Measurements from ENCODE around the gene KBTBD13.

The KBTBD13 gene

GRCh38 chr15:65056868-65057548, 19.5 kb upstream of the KBTBD13 start:
- H3K9me3 ChIP-seq = no peaks in the 10 kb centered on the region
- no peak overlapping the region for H3K4me3 ChIP-seq
- H3K36me3 ChIP-seq (replicated peaks) = no peaks in the 10 kb centered on the region
- H3K27me3 ChIP-seq (ENCODE audit: low read depth) = no peaks in the 10 kb centered on the region
- no peaks in the 10 kb centered on the region for H3K4me1 ChIP-seq
- no peak for DNase-seq (ENCODE audit: low spot score in 2 of 2)
- in situ Hi-C loops (cut with MboI; ENCODE audit: low sequenced_read_pairs) = no loop called here

- Histone ChIP-seq H3K4me1 (no peaks in the 10 kb centered on the region), H3K36me3 (replicated peaks) (no peaks in the 10 kb centered on the region), H3K4me3 (no peak overlapping the region), H3K9me3 (no peaks in the 10 kb centered on the region), H3K27me3 (ENCODE audit: low read depth) (no peaks in the 10 kb centered on the region)
- no peak for DNase-seq (ENCODE audit: low spot score in 2 of 2)
- in situ Hi-C loops (cut with MboI; ENCODE audit: low sequenced_read_pairs) = no loop called here
These were observed 19.0 kb upstream of the KBTBD13 start for GRCh38 chr15:65057549-65057940.

- Histone ChIP-seq H3K27me3 (ENCODE audit: low read depth) (no peaks in the 10 kb centered on the region), H3K9me3 (no peaks in the 10 kb centered on the region), H3K36me3 (replicated peaks) (no peaks in the 10 kb centered on the region), H3K4me3 (no peak overlapping the region), H3K4me1 (no peaks in the 10 kb centered on the region)
- in situ Hi-C loops (cut with MboI; ENCODE audit: low sequenced_read_pairs) = no loop called here
- DNase-seq (ENCODE audit: low spot score in 2 of 2) = no peak
These were observed 17.9 kb upstream of the KBTBD13 start for GRCh38 chr15:65058394-65059368.

GRCh38 chr15:65059369-65059750, 17.2 kb upstream of the KBTBD13 start:
- Histone ChIP-seq H3K4me3 (no peak overlapping the region), H3K36me3 (replicated peaks) (no peaks in the 10 kb centered on the region), H3K4me1 (no peaks in the 10 kb centered on the region), H3K27me3 (ENCODE audit: low read depth) (no peaks in the 10 kb centered on the region), H3K9me3 (no peaks in the 10 kb centered on the region)
- no peak for DNase-seq (ENCODE audit: low spot score in 2 of 2)
- in situ Hi-C loops (cut with MboI; ENCODE audit: low sequenced_read_pairs) = no loop called here

GRCh38 chr15:65059931-65060596, 16.5 kb upstream of the KBTBD13 start:
- no peak for DNase-seq (ENCODE audit: low spot score in 2 of 2)
- Histone ChIP-seq H3K36me3 (replicated peaks) (no peaks in the 10 kb centered on the region), H3K27me3 (ENCODE audit: low read depth) (no peaks in the 10 kb centered on the region), H3K4me1 (no peaks in the 10 kb centered on the region), H3K4me3 (no peak overlapping the region), H3K9me3 (no peaks in the 10 kb centered on the region)
- in situ Hi-C loops (cut with MboI; ENCODE audit: low sequenced_read_pairs) = no loop called here

GRCh38 chr15:65060641-65061397, 15.7 kb upstream of the KBTBD13 start:
- no peak overlapping the region for H3K4me3 ChIP-seq
- in situ Hi-C loops (cut with MboI; ENCODE audit: low sequenced_read_pairs) = no loop called here
- peaks cover 2% of the 10 kb centered on the region for H3K4me1 ChIP-seq
- no peaks in the 10 kb centered on the region for H3K9me3 ChIP-seq
- no peaks in the 10 kb centered on the region for H3K27me3 ChIP-seq (ENCODE audit: low read depth)
- no peaks in the 10 kb centered on the region for H3K36me3 ChIP-seq (replicated peaks)
- no peak for DNase-seq (ENCODE audit: low spot score in 2 of 2)

GRCh38 chr15:65062061-65062460, 14.5 kb upstream of the KBTBD13 start:
- H3K4me1 ChIP-seq = peaks cover 13% of the 10 kb centered on the region
- H3K9me3 ChIP-seq = no peaks in the 10 kb centered on the region; the same call in 1 of the 2 replicates
- H3K36me3 ChIP-seq (replicated peaks) = no peaks in the 10 kb centered on the region
- no peak overlapping the region for H3K4me3 ChIP-seq
- H3K27me3 ChIP-seq (ENCODE audit: low read depth) = no peaks in the 10 kb centered on the region
- no peak for DNase-seq (ENCODE audit: low spot score in 2 of 2)
- in situ Hi-C loops (cut with MboI; ENCODE audit: low sequenced_read_pairs) = no loop called here

- Histone ChIP-seq H3K36me3 (replicated peaks) (no peaks in the 10 kb centered on the region), H3K9me3 (no peaks in the 10 kb centered on the region; the same call in 1 of the 2 replicates), H3K27me3 (ENCODE audit: low read depth) (no peaks in the 10 kb centered on the region), H3K4me1 (peaks cover 13% of the 10 kb centered on the region), H3K4me3 (no peak overlapping the region)
- in situ Hi-C loops (cut with MboI; ENCODE audit: low sequenced_read_pairs) = no loop called here
- no peak for DNase-seq (ENCODE audit: low spot score in 2 of 2)
These were observed 13.8 kb upstream of the KBTBD13 start for GRCh38 chr15:65062726-65063125.

- in situ Hi-C loops (cut with MboI; ENCODE audit: low sequenced_read_pairs) = no loop called here
- peak; percentile 61 to 68 for DNase-seq (ENCODE audit: low spot score in 2 of 2)
- Histone ChIP-seq H3K27me3 (ENCODE audit: low read depth) (no peaks in the 10 kb centered on the region), H3K36me3 (replicated peaks) (no peaks in the 10 kb centered on the region), H3K4me3 (no peak overlapping the region), H3K4me1 (peaks cover 13% of the 10 kb centered on the region), H3K9me3 (no peaks in the 10 kb centered on the region; the same call in 1 of the 2 replicates)
These were observed 10.4 kb upstream of the KBTBD13 start for GRCh38 chr15:65066001-65066634.

- no peaks in the 10 kb centered on the region for H3K36me3 ChIP-seq (replicated peaks)
- in situ Hi-C loops (cut with MboI; ENCODE audit: low sequenced_read_pairs) = no loop called here
- no peaks in the 10 kb centered on the region for H3K27me3 ChIP-seq (ENCODE audit: low read depth)
- DNase-seq (ENCODE audit: low spot score in 2 of 2) = peak; percentile 54 to 66
- H3K4me1 ChIP-seq = peaks cover 13% of the 10 kb centered on the region
- H3K9me3 ChIP-seq = no peaks in the 10 kb centered on the region; the same call in 1 of the 2 replicates
- H3K4me3 ChIP-seq = no peak overlapping the region
These were observed 9.8 kb upstream of the KBTBD13 start for GRCh38 chr15:65066635-65067316.

- no peaks in the 10 kb centered on the region for H3K36me3 ChIP-seq (replicated peaks)
- in situ Hi-C loops (cut with MboI; ENCODE audit: low sequenced_read_pairs) = no loop called here
- H3K27me3 ChIP-seq (ENCODE audit: low read depth) = no peaks in the 10 kb centered on the region
- no peak overlapping the region for H3K4me3 ChIP-seq
- H3K9me3 ChIP-seq = no peaks in the 10 kb centered on the region; the same call in 1 of the 2 replicates
- H3K4me1 ChIP-seq = peaks cover 13% of the 10 kb centered on the region
- no peak for DNase-seq (ENCODE audit: low spot score in 2 of 2)
These were observed 9.3 kb upstream of the KBTBD13 start for GRCh38 chr15:65067317-65067644.

GRCh38 chr15:65067645-65068402, 8.7 kb upstream of the KBTBD13 start, which contains the start of gene RASL12:
Gene RASL12, minus strand, starts transcription at chr15:65067991. Its CDS starts 156 bp downstream, at chr15:65067835.
- no peaks in the 10 kb centered on the region; the same call in 1 of the 2 replicates for H3K9me3 ChIP-seq
- H3K4me3 ChIP-seq = no peak within 1 kb of the TSS
- H3K4me1 ChIP-seq = peaks cover 13% of the 10 kb centered on the region
- H3K27me3 ChIP-seq (ENCODE audit: low read depth) = no peaks in the 10 kb centered on the region
- no peaks in the 10 kb centered on the region for H3K36me3 ChIP-seq (replicated peaks)
- DNase-seq (ENCODE audit: low spot score in 2 of 2) = no peak
- in situ Hi-C loops (cut with MboI; ENCODE audit: low sequenced_read_pairs) = no loop called here

Measured in HAP-1 (cell line).